B cell (primary cell): ENCODE measurements around the gene EMILIN3. TPM values are rescaled to one million over a fixed set of nuclear protein-coding genes. Genes with fewer than 3 reads are reported as not detected.

ENCODE experiments used
- ATAC-seq: fragments of 200-7000 bp; cut with Tn5 transposase; one replicate; pipeline ENCODE4 v1.10.0; 2021; ENCODE audit warnings: low read depth, mild to moderate bottlenecking, moderate number of reproducible peaks, moderate library complexity
- CTCF ChIA-PET: fragments of 350-600 bp; sonication (Branson Sonifier 250); formaldehyde crosslinking; loops from one replicate; lab custom pipeline; 2021; ENCODE audit warnings: antibody characterized with exemption, inconsistent platforms; lab: Charles Lee
- POLR2A ChIA-PET: fragments of 350-600 bp; sonication (Branson Sonifier 250); formaldehyde crosslinking; loops from one replicate; lab custom pipeline; 2021; ENCODE audit warnings: antibody characterized with exemption; lab: Charles Lee
- DNase-seq: peaks from one replicate; pipeline ENCODE4 v3.0.0; 2013
- H2AFZ ChIP-seq: 2 replicates; pipeline ENCODE4 v1.6.1; 2012; ENCODE audit warnings: mild to moderate bottlenecking, low read depth, low read length; ENCODE audit not compliant: insufficient read depth, poor library complexity, severe bottlenecking
- H3K27ac ChIP-seq, 2 donors: 1 replicate in 1 of 2; 2 replicates in 1 of 2; pipeline ENCODE4 v1.5.1; 2012 to 2013; ENCODE audit warnings: low read length in 2 of 2, mild to moderate bottlenecking in 2 of 2, moderate library complexity in 1 of 2
- H3K27me3 ChIP-seq, 4 experiments: fragments of 200-600 bp in 1 of 4; sonication (generic) in 1 of 4; replicated peaks in 1 of 4; 1 replicate in 2 of 4; 2 replicates in 2 of 4; pipeline versions ENCODE4 v1.6.1 to v1.7.0; 2013 to 2016; ENCODE audit warnings: low read length in 3 of 4, mild to moderate bottlenecking in 2 of 4, mixed read lengths in 1 of 4, moderate library complexity in 1 of 4; ENCODE audit not compliant: insufficient read depth in 4 of 4, control insufficient read depth in 3 of 4; ENCODE audit errors: control extremely low read depth in 1 of 4
- H3K36me3 ChIP-seq, 2 experiments: replicated peaks in 1 of 2; 1 replicate in 1 of 2; 2 replicates in 1 of 2; pipeline versions ENCODE4 v1.6.1 to v1.7.1; 2013; ENCODE audit warnings: low read length in 1 of 2; ENCODE audit not compliant: insufficient read depth in 2 of 2, control insufficient read depth in 1 of 2; ENCODE audit errors: control extremely low read depth in 1 of 2, extremely low read depth in 1 of 2
- H3K4me1 ChIP-seq, 2 donors: fragments of 200-600 bp in 1 of 2; sonication (generic) in 1 of 2; 1 replicate in 1 of 2; 2 replicates in 1 of 2; pipeline versions ENCODE4 v1.5.1 to v1.6.1; 2013 to 2017; ENCODE audit warnings: low read length in 2 of 2; ENCODE audit not compliant: control insufficient read depth in 2 of 2, insufficient read depth in 2 of 2
- H3K4me2 ChIP-seq: replicated peaks from 2 replicates; pipeline ENCODE3; 2012; ENCODE audit warnings: mild to moderate bottlenecking, low read depth, low read length; ENCODE audit not compliant: poor library complexity, severe bottlenecking
- H3K4me3 ChIP-seq, 5 experiments: fragments of 200-600 bp in 1 of 5; sonication (generic) in 1 of 5; 1 replicate in 3 of 5; 2 replicates in 2 of 5; pipeline versions ENCODE4 v1.5.1 to v1.7.0; 2011 to 2016; ENCODE audit warnings: low read length in 4 of 5, mild to moderate bottlenecking in 4 of 5, low read depth in 2 of 5, control low read depth in 1 of 5, moderate library complexity in 1 of 5; ENCODE audit not compliant: insufficient read depth in 1 of 5; ENCODE audit errors: control extremely low read depth in 1 of 5, extremely low read depth in 1 of 5
- H3K79me2 ChIP-seq: fragments of 200-600 bp; sonication (generic); one replicate; pipeline ENCODE4 v1.6.0; 2016; ENCODE audit warnings: low read length; ENCODE audit not compliant: control insufficient read depth, insufficient read depth
- H3K9ac ChIP-seq: fragments of 200-600 bp; sonication (generic); 2 replicates; pipeline ENCODE4 v1.6.1; 2017; ENCODE audit warnings: mild to moderate bottlenecking, low read length, moderate library complexity
- H3K9me3 ChIP-seq, 3 donors: one replicate each; pipeline versions ENCODE4 v1.6.1 to v1.7.1; 2013; ENCODE audit warnings: low read length in 2 of 3; ENCODE audit not compliant: control insufficient read depth in 2 of 3, insufficient read depth in 1 of 3; ENCODE audit errors: control extremely low read depth in 1 of 3
- H4K20me1 ChIP-seq: 2 replicates; pipeline ENCODE4 v1.6.0; 2012; ENCODE audit warnings: mild to moderate bottlenecking, low read length; ENCODE audit not compliant: insufficient read depth, control insufficient read depth, poor library complexity, severe bottlenecking
- H3K27ac Mint-ChIP-seq: one replicate; pipeline ENCODE4 v1.8.0; 2021; ENCODE audit warnings: mixed read lengths
- H3K27me3 Mint-ChIP-seq: one replicate; pipeline ENCODE4 v1.8.0; 2021; ENCODE audit warnings: mixed read lengths
- H3K4me1 Mint-ChIP-seq: one replicate; pipeline ENCODE4 v1.8.0; 2021; ENCODE audit warnings: mixed read lengths
- H3K4me3 Mint-ChIP-seq: one replicate; pipeline ENCODE4 v1.8.0; 2021; ENCODE audit warnings: mixed read lengths
- H3K9me3 Mint-ChIP-seq: one replicate; pipeline ENCODE4 v1.8.0; 2022; ENCODE audit warnings: mixed read lengths; ENCODE audit not compliant: insufficient read depth
- CTCF ChIP-seq: fragments of 200-600 bp; IDR thresholded peaks from one replicate; pipeline ENCODE4 v1.8.0; 2022; ENCODE audit warnings: antibody characterized with exemption, mild to moderate bottlenecking
- EZH2 ChIP-seq: IDR thresholded peaks from 2 replicates; pipeline ENCODE4 v1.6.1; 2012; ENCODE audit warnings: borderline replicate concordance, low read depth, mild to moderate bottlenecking, moderate library complexity, low read length; ENCODE audit not compliant: insufficient read depth, poor library complexity, severe bottlenecking
- WGBS: methylation state at CpG from one replicate; pipeline ENCODE4 v1.1.5; 2013; ENCODE audit warnings: missing lambda C conversion rate; ENCODE audit not compliant: insufficient coverage; 5-methylcytosine and 5-hydroxymethylcytosine counted together
- intact Hi-C: fragments of 100-400 bp; cut with micrococcal nuclease; formaldehyde crosslinking; loops from one replicate; pipeline ENCODE4 v1.10.0; 2022
- polyA plus RNA-seq: library from polyadenylated mRNA; depleted of rRNA; stranded (reverse); fragments of >200 nt; gene quantifications from 2 replicates; pipeline ENCODE4 v1.2.3, GENCODE V29; 2012
- total RNA-seq, 2 donors: library from RNA; stranded (reverse); fragments of 120-200 nt in 1 of 2; gene quantifications; 1 replicate in 1 of 2; 2 replicates in 1 of 2; pipeline versions ENCODE4 v1.2.3 to v1.2.4, GENCODE V29; 2013 to 2022

EMILIN3 gene
- total and polyA plus RNA-seq, 2 donors (not counting 1 experiment from before 2014, with no cell fraction given) = not detected

GRCh38 chr20:41330941-41331340 lies 35.7 kb downstream of the EMILIN3 start:
- Mint-ChIP-seq H3K27me3 (peaks cover 9% of the 10 kb centered on the region), H3K4me3 (no peak overlapping the region), H3K9me3 (no peaks in the 10 kb centered on the region), H3K4me1 (peaks cover 13% of the 10 kb centered on the region), H3K27ac (no peak overlapping the region)
- Histone ChIP-seq H3K4me3 (no peak overlapping the region), H3K27ac (no peak overlapping the region), H4K20me1 (no peaks in the 10 kb centered on the region), H3K9ac (no peak overlapping the region), H3K27me3 (peaks cover 0 to 12% (median 2%) of the 10 kb centered on the region in 4 experiments), H3K79me2 (no peaks in the 10 kb centered on the region), H3K4me2 (no peak overlapping the region), H3K9me3 (no peaks in the 10 kb centered on the region), H3K4me1 (peaks cover 12 to 13% of the 10 kb centered on the region in 2 donors), H2AFZ (no peak overlapping the region), H3K36me3 (no peaks in the 10 kb centered on the region)
- ChIA-PET CTCF (interaction anchor here (1.0 to 3.0 kb wide), 4 partner anchors 8 to 339 kb away, joined by 3 to 21 read pairs (median 6); partner anchors contain the start of gene LPIN3), POLR2A (no interaction called here)
- TF ChIP-seq EZH2 (no peak), CTCF (no peak)
- ATAC-seq (no peak), DNase-seq (no peak)
- intact Hi-C loops = no loop called here
- 100% methylated on average over 1 of the region's 1 CpG for WGBS

DNA sequence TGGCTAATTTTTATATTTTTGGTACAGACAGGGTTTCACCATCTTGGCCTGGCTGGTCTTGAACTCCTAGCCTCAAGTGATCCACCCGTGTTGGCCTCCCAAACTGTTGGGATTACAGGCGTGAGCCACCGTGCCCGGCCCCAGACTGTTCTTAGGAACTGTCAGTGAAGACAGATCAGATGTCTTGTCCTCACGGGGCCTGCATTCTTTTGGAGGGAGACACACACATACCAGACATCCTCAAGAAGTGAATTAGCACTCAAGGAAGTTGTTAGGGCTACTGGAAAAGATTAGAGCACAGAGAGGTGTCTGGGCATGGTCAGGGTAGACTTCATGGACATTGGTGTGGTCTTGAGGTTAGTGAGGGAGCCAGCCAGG lies 36.3 kb downstream of the EMILIN3 start:
- Histone ChIP-seq H3K79me2 (no peaks in the 10 kb centered on the region), H3K36me3 (no peaks in the 10 kb centered on the region), H2AFZ (no peak overlapping the region), H3K9me3 (no peaks in the 10 kb centered on the region), H3K9ac (no peak overlapping the region), H3K27ac (no peak overlapping the region), H3K4me2 (peak overlapping the region; percentile 63), H3K27me3 (peaks cover 0 to 8% (median 1%) of the 10 kb centered on the region in 4 experiments), H3K4me3 (no peak overlapping the region), H4K20me1 (no peaks in the 10 kb centered on the region), H3K4me1 (peaks cover 12 to 13% of the 10 kb centered on the region in 2 donors)
- peaks cover 5% of the 10 kb centered on the region for H3K27me3 Mint-ChIP-seq
- POLR2A ChIA-PET = no interaction called here
- H3K27ac Mint-ChIP-seq = no peak overlapping the region
- no peak for DNase-seq
- intact Hi-C loops = no loop called here
- peaks cover 13% of the 10 kb centered on the region for H3K4me1 Mint-ChIP-seq
- 94% methylated on average over 3 of the region's 5 CpGs for WGBS
- no peak overlapping the region for H3K4me3 Mint-ChIP-seq
- H3K9me3 Mint-ChIP-seq = no peaks in the 10 kb centered on the region
- ATAC-seq = no peak
- CTCF ChIA-PET = interaction anchor here (1.0 to 3.0 kb wide), 6 partner anchors 8 to 339 kb away, joined by 3 to 21 read pairs (median 6); partner anchors contain the start of gene LPIN3
- TF ChIP-seq CTCF (no peak), EZH2 (no peak)
